NCI-H226 (cell line): Measurements from ENCODE around the gene PUM1.
A peak's percentile ranks its signal among the peaks of the same experiment; 100 is the strongest.

Experiments used
- DNase-seq: peaks from one replicate; pipeline ENCODE4 v3.0.0-alpha.2; 2015

Gene PUM1

DNA sequence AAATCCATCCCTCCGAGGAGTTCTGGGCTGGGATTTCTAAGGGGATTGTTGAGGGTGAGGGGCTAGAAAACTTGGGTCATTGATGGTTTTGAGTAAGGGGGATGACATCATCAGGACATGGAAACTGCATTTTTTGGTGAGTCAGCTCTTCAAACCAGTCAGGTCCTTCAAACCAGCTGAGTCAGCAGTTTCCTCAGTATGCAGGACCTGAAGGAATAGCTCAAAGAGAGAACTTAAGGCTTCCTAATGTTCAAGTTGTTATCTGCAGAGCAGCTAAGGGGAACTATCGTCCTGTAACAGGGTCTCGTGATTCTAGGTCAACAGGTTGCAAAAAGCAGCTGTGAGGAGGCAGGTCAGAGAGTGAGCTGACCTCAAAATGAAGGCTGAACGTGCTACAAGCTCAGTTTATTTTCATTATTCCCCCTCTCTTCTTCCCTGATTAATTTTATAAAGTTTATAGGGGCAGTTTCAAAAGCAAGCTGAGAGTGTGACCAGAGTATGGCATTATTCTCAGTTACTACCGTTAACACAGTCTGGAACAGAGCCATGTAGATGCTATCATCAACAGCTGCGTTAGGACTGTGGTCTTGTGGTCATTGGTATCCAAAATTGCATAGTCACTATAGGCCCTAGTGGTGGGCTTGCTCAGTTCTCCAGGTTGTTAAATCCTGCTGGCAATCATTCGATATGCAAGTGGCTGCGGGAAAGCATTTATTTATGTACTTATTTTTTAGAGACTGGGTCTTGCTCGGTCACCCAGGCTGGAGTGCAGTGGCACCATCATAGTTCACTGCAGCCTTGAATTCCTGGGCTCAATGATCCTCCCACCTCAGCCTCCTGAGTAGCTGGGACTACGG, 146.3 kb downstream of the PUM1 start:
- DNase-seq = peak; percentile 43

DNA sequence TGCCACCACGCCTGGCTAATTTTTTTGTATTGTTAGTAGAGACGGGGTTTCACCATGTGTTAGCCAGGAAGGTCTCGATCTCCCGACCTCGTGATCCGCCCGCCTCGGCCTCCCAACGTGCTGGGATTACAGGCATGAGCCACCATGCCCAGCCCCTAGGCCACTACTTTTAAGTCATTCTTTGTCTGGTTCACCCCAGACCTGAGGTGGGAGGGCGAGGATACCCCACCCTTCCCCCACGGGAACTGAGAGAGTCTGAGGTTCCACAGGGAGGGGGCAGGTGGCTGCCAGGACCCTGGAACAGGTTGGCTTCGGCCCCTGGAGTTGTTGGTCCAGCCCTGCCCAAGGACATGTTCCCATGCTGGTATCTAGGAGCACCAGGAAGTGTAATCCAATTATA, 149.2 kb downstream of the PUM1 start:
- DNase-seq = no peak

DNA sequence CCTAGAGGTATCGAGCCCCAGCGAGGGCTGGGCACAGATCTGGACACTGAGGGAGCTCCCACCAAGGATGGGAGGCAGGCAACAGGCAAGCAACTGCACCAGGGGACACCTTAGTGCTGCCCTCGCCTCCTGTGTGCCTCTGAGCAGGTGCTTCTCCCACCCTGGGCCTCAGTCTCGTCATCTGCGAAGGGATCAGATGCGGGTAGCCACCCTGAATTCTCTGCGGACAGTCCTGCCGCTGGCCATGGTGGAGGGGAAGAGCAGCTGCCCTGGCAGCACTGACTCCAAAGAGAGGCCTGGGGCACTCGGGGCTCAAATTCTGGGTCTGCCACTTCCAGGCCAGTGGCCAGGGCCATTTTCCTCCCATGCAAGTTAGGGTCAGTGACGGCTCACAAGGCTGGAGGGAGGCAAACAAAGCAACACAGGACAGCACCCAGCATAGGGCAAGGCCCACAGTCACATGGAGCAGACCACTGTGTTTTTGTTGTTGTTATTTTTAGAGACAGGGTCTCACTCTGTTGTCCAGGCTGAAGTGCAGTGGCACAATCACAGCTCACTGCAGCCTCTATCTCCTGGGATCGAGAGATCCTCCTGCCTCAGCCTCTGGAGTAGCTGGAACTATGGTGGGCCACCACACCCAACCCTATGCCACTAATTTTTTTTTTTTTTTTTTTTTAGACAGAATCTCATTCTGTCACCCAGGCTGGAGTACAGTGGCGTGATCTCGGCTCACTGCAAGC, 149.9 kb downstream of the PUM1 start:
- no peak for DNase-seq

DNA sequence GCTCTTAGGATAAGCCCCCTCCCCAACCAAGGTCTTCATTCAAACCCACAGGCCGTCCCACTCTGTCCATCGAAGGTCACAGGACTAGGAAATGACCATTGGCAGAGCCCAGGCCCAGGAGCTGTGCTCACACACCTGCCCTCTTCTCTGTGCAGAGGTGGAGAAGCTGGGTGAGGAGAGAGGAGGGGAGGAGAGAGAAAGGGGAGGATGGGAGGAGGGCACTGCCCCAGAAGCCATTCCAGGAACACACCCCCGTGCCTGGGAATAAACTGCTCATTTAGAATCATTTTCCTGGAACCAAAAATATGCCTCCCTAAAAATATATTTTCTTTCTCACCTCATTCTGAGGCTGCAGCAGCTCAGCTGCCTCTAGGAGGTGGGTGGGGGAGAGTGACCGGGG, 150.6 kb downstream of the PUM1 start:
- no peak for DNase-seq

DNA sequence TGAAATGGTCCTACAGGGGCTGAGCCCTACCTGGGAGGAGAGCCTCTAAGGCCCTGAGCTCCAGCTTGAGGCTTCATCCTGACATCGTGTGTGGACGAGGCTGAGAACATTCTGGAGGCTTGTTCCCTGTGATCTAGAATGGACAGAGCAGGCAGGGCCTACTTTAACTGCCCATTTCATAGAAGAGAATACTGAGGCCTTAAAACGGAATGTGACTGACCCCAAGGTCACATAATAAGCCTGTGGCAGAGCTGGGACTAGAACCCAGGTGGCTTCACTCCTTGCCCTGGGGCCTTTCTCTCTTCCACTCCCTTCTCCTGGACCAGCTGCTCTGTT, 151.0 kb downstream of the PUM1 start:
- no peak for DNase-seq

DNA sequence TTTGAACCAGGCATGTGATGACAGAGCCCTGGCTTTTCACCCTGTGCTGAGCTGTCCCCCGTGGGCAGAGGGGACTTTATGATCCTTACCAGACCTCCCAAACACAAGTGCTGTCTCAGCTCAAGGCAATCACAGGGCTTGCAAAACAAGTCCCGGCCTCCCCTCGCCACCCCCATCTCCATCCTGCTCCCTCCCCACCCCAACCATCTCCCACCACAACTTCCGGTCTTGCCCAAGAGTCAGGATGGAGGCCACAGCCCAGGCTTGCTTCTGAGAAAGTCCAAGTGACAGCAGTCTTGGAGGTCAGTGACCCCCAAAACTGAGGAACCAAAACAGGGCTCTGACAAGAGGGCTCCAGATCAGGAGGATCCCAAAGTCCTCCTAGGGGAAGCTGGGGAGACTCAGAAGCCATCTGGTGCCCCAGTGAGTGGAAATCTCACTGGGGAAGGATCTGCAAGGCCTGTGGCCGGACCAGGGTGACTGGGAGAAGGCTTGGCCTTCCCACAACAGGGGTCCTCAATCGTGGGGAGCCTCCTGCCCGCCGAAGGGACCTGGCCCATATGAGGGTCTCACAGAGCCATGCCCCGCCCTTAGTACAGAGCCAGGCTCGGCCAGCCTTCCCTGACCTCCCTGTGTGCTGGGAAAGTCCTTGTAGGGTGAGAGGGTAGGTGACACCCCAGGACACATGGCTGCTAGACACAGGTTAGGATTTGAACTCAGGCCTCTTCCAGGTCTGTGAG, 152.4 kb downstream of the PUM1 start:
- no peak for DNase-seq

DNA sequence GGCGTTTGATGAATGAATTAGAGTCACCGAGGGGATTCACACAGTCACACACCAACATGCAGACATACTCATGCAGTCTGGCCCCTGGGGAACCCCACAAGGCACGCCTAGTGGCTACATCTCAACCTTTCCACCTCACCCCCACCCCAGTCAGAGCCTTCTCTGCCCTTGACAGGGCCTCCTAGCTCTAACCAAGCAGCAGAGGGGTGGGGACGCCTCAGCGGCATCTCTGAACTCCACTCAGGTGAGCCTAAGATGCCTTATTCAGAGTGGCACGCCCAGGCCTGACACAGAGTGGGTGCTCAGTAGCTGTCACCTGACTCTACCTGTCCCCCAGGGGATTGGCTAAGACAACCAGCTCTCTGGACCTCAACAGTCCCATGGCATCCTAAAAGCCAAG, 153.3 kb downstream of the PUM1 start:
- DNase-seq = no peak

DNA sequence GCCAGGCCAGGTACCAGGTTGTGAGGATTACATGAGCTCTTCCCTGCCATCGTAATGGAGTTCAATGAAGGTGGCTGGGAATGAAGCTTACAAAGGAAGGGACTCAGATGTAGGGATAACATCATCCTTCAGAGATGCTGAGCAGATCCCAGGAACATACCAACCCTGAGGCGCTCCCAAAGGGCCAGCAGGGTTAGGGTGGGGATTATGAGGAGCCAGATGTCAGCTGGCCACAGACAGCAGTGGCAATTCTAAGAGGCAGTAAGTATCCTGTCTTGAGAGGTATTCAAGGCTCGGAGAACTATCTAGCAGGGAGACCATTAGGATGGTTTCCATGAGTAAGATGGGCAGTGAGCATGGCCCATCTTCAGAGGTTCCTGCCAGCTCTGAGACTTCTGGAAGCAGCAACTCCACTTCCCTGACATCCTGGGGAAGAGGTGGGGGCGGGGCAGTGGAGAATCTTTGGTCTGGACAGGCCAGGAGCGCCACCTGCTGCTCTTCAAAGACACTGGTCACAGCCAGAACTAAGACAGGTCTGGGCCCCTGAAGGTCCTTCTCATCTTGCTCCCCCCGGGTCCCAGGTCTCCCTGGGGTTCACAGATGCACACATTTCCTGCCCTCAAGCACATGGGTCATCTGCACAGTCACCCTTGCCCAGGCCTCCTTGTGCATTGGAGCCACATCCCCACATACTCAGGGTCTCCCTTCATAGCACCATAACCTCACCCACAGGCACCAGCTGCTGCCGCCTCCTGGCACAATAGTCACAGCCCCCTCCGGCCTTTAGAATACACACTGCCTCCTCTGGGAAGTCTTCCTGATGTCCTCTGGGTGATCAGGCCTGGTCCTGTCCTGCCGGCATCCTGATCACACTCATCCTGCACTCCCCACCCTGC, 154.2 kb downstream of the PUM1 start:
- DNase-seq = peak; percentile 61

DNA sequence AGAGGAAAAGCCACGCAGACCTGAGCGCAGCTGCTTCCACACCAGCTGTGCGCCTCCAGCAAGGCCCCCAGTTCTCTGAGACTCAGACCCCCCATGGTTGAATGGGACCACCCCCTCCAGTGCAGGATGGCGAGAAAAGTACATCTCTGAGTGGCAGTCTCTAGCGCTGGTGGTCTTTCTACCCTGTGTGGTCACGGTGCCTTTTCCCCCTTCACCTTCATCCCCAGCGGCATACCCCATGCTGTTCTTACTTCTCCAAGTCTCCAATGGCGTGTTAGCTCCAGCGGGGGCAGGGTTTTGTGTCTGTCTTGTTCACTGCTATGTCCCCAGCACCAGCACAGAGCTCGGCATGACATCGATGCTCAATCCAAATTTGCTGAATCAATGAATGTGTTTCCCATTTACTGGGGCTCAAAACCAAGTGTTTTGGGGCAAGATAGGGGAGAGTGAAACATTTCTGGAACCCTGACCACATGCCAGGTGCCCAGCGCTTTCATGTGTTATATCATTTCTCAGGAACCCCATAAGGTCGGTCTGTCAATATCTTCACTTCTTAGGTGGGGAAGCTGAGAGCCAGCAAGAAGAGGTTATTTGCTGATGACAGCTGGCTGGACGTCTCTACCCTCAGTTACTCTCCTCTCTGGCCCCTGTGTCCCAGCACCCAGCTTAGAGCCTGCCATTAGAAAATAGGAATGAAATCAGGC, 156.0 kb downstream of the PUM1 start:
- no peak for DNase-seq

DNA sequence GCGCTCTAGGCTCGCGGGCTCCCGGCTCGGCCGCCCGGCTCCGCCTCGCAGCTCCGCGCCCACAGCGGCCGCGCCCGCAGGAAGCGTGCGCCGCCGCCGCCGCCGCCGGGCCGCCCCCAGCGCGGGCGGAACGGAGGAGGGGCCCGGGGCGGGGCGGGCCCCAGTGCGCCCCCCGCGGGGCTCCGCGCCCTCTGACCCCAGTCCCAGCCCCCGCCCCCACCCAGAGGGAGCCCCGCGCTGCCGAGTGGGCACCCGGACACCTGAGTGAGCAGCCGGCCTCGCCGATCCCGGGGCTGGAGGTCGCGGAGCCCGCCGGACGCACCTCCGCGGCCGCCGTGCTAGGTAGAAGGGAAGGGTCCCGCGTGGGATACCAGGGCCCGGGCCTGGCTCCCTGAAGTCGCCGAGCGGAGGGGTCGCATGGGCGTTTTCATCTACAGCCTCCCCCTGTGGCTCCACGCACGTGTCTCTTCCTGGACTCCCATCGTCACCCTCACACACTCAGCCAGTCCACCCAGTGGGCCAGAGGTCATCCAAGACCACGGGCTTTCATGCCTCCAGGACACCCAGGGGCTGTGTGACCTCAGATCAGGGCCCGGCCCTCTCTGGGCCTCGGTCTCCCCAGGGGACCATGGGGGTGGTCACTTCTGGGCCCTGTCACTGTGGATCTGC, 156.7 kb downstream of the PUM1 start, which contains the start of gene SDC3:
Gene SDC3 (minus strand): TSS at position 63 of the 669 bp plus-strand sequence. CDS start 172 bp downstream, outside the sequence.
- peak; percentile 28 for DNase-seq

DNA sequence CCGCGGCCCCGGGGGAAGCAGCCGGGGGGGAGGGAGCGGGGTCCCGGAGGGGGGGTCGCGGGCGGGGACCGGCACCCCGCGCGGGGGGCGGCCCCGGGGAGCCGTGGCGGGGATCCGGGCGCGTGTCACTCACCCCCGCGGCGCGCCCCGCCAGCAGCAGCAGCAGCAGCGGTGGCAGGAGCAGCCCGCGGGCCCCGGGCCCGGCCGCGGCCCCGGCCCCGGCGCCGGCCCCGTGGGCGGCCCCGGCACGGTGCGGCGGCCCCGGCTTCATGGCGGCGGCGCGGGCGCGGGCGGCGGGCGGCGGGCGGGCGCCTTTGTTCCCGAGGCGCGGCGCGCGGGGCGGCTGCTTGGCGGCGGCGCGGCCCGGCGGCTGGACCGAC, 157.2 kb downstream of the PUM1 start:
- no peak for DNase-seq

DNA sequence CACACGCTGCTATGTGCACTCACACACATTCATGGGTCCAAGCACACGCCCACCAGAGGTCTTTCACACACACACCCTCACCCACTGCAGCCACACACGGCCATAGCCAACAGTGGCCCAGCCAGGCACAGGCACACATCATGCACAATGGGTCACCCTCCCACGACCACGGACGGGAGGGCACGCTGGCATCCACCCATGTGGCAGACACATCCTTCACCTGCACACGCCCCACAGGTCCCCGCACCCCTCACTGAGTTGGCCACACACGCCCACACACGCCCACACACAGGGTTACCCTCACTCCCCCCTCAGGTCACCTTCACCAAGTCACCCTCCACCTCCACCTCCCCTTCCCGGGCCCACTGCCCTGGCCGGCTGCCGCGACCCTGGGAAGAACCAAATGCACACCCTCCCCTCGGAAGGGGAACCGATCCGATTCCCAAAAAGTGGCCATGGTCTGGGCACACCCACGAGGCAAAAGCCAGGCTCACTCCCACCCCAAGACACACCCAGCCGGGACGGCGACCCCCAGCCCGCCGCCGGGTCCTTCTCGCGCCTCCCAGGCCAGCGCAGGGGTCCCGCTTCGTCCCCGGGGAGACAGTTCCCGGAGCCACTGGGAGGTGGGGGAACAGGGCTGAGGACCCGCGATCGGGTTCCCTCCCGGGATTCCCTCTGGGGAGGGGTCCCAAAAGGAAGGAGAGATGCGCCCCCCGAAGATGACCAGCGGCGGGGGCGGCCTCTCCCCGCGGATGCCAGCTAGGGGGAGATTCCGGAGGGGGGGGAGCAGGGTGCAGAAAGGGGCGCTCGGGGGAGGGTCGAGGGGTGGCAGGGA, 157.8 kb downstream of the PUM1 start:
- DNase-seq = no peak

DNA sequence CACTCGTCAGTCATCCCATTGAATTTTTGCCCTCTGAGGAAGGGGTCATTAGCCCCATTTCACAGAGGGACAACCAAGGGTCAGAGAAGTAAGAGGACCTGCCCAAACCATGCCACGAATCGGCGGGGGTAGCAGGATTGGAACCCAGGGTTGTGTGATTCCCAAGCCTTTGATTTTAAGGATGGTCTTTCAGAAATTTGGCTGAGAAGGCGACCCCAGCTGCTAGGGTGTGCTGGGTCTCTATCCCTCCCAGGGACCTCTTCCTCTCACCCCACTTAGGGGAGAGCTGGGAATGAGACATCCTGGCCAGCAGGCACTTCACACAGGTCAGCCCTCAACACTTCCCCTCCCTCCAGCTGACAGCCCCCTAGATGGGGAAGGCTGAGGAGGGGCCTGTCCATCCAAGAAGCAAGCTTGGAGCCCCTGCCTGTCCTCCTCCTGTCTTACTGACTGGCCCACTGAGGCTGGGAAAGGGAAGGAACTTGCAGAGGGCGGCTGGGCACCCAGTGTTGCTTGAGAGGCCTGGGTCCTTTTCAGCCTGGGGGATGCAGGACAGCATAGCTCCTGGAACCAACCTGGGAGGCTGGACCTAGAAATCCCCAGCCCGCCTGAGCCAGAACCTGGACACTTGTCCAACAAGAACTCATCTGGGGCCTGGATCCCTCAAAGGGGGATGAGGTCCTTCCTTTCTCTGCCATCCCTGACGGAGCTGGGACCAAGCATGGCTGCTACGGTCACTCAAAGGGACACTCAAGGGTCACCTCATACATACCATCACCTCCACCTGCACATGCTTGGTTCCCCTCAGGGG, 158.7 kb downstream of the PUM1 start:
- DNase-seq = no peak

DNA sequence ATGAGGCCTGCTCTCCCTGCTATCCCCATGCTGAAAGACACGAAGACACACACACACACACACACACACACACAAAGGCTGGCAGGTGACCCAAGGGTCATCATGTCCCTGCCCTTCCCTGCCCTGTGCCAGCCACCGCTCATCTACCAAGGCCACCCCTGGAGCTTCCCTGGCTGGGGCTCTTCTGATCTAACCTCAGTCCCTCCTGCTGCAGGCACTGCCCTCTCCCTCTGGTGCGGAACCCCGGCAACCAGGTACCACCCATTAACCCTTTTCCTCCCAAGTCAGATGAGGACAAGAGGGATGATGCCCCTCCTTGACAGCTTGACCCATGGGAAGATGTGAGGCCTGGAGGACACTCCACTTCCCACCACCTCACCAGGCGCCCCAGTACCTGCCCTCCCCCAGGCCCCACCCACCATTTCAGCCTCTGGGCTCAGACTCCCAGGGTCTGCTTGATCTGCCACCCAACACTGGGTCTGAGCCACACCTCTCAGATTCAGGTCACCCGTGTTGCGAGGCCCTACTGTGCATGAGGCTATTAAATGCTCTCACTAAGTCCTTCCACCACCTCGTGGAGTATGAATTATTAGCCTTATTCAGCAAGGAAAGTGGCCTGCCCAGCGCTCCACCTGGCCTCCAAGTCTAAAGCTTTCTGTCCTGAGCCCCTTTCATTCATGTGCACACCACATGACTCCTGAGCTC, 159.4 kb downstream of the PUM1 start:
- DNase-seq = no peak

DNA sequence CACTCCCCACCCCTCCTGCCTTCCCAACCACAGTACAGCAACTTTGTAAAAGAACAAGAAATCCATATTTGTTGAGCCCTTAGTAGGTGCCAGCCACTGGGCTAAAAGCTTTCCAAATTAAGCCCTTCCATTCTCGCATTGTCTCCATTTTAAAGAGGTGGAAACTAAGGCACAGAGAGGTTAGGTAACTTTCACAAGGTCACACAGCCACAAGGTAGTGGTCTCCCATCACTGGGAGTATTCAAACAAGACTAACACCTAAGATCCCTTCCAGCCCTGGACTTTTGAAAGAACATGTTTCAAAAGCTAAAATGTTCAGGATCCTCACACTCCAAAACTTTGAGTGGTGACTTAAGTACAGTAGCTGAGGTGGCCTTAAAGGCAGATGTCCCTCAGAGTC, 160.1 kb downstream of the PUM1 start:
- DNase-seq = no peak

DNA sequence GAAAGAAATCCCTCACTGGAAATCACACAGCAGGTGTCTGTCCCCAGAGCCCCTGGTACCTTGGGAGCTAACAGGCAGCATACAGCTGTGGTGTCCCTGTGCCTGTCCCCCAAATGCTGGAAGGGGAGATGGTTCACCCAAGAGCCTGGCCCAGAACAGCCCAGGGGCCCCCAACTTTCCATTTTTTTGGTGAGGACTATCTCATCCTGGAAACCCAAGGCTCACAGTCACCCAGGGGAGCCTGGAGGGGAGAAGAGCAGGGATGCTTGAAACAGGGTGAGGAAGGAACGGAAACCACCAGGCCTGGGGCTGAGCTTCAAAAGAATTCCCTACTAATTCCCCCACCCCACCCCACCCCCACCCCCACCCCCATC, 160.6 kb downstream of the PUM1 start:
- no peak for DNase-seq

DNA sequence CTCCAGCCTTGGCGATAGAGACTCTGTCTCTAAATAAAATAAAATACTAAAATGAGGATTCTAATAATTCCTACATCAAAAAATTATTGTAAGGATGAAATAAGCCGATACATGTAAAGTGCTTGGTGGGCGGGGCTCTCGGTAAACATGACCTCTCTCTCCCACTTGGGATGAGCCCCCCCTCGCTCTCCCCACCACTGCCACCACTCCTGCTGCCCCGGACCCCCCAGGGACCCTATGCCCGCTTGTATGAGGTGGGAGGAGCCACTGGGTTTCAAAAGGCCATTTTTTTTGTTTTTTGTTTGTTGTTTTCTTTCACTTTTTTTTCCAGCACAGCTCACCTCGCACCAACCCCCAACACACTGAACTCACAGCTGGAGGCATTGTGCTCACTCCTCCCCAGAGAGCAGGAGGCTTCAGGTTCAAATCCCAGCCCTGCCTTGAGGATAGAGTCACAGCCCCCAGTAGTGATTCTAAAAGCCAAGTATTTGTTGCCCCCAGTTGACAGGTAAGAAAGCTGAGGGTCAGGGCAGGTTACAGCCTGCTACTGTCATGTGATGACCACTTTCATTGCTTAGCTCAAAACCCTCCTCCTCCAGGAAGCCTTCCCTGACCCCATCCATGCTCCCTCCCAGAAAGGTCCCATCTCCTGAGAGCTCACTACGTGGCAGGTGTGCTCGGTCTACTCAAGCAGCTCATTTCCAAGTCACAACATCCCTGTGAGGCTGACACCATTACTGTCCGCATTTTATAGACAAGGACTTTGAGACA, 161.1 kb downstream of the PUM1 start:
- DNase-seq = no peak
